Stromal cell of bone marrow (primary cell): Measurements from ENCODE around the gene DRAXIN.

Experiments used
- DNase-seq: peaks from one replicate; pipeline ENCODE4 v3.0.0-alpha.2; 2012; ENCODE audit warnings: low read depth

Gene DRAXIN

GRCh38 chr1:11736746-11737639 is 45.5 kb downstream of the DRAXIN start:
- peak; percentile 67 for DNase-seq

GRCh38 chr1:11738096-11738495 is 46.6 kb downstream of the DRAXIN start:
- no peak for DNase-seq

- DNase-seq: no peak
These were observed 47.3 kb downstream of the DRAXIN start for GRCh38 chr1:11738783-11739182.

GRCh38 chr1:11740258-11741192 is 49.0 kb downstream of the DRAXIN start:
- no peak for DNase-seq

- DNase-seq: no peak
These were observed 50.0 kb downstream of the DRAXIN start for GRCh38 chr1:11741482-11741881.

- no peak for DNase-seq
These were observed 50.5 kb downstream of the DRAXIN start for GRCh38 chr1:11741919-11742558.

GRCh38 chr1:11744287-11744686 is 52.8 kb downstream of the DRAXIN start:
- DNase-seq: no peak

- DNase-seq: peak; percentile 12
These were observed 54.6 kb downstream of the DRAXIN start for GRCh38 chr1:11746092-11746491.

GRCh38 chr1:11746795-11747487 is 55.4 kb downstream of the DRAXIN start:
- no peak for DNase-seq

GRCh38 chr1:11748294-11749202 is 57.0 kb downstream of the DRAXIN start:
- DNase-seq: no peak

- no peak for DNase-seq
These were observed 57.7 kb downstream of the DRAXIN start for GRCh38 chr1:11749203-11749689.

GRCh38 chr1:11749996-11750395 is 58.5 kb downstream of the DRAXIN start:
- DNase-seq: no peak

- DNase-seq: no peak
These were observed 59.6 kb downstream of the DRAXIN start for GRCh38 chr1:11751087-11751486.

- DNase-seq: no peak
These were observed 61.0 kb downstream of the DRAXIN start for GRCh38 chr1:11752359-11753088.

GRCh38 chr1:11753555-11754208 is 62.2 kb downstream of the DRAXIN start:
- DNase-seq: no peak

GRCh38 chr1:11757047-11757446 is 65.5 kb downstream of the DRAXIN start:
- DNase-seq: no peak

- no peak for DNase-seq
These were observed 68.3 kb downstream of the DRAXIN start for GRCh38 chr1:11759791-11760190.

GRCh38 chr1:11761285-11761684 is 69.8 kb downstream of the DRAXIN start:
- no peak for DNase-seq

GRCh38 chr1:11761988-11762406 is 70.5 kb downstream of the DRAXIN start, which contains the start of gene C1orf167:
C1orf167 (plus strand) TSS chr1:11762193; CDS start chr1:11764401, 2,208 bp downstream.
- DNase-seq: no peak
